BLaER1 treated with 17β-estradiol and CSF1 and Interleukin-3, amounts not matched to agents 10 nM and 100 nM (cell line): ENCODE data around the gene FAM161B.

ENCODE experiments used
- H3K27ac ChIP-seq, 11 experiments: shearing (Covaris generic); formaldehyde crosslinking; 2 replicates each; pipeline ENCODE4 v1.8.1; 2022
- H3K27me3 ChIP-seq, 11 experiments: shearing (Covaris generic); formaldehyde crosslinking; 2 replicates each; pipeline ENCODE4 v1.8.1; 2022
- H3K36me3 ChIP-seq, 11 experiments: shearing (Covaris generic); formaldehyde crosslinking; 2 replicates each; pipeline ENCODE4 v1.8.1; 2022
- H3K4me1 ChIP-seq, 10 experiments: shearing (Covaris generic); formaldehyde crosslinking; 2 replicates each; pipeline ENCODE4 v1.8.1; 2022
- H3K4me2 ChIP-seq, 11 experiments: shearing (Covaris generic); formaldehyde crosslinking; 2 replicates each; pipeline ENCODE4 v1.8.1; 2022
- H3K4me3 ChIP-seq, 10 experiments: shearing (Covaris generic); formaldehyde crosslinking; 2 replicates each; pipeline ENCODE4 v1.8.1; 2022
- H3K9ac ChIP-seq, 11 experiments: shearing (Covaris generic); formaldehyde crosslinking; 2 replicates each; pipeline ENCODE4 v1.8.1; 2022
- H3K9me3 ChIP-seq, 11 experiments: shearing (Covaris generic); formaldehyde crosslinking; replicated peaks in 1 of 11; 2 replicates each; pipeline ENCODE4 v1.8.1; 2022
- H4K20me1 ChIP-seq, 11 experiments: shearing (Covaris generic); formaldehyde crosslinking; 2 replicates each; pipeline ENCODE4 v1.8.1; 2022
- Cebpa-rat ChIP-seq, 11 experiments: shearing (Covaris generic); IDR thresholded peaks; 2 replicates each; pipeline ENCODE4 v1.8.1; 2022

FAM161B gene

GRCh38 chr14:73988065-73988464 is 38.2 kb upstream of the FAM161B start:
- Histone ChIP-seq H3K27me3 (no peaks in the 10 kb centered on the region), H3K9ac (no peak overlapping the region), H3K27ac (no peak overlapping the region), H4K20me1 (no peaks in the 10 kb centered on the region), H3K9me3 (no peaks in the 10 kb centered on the region), H3K4me2 (no peak overlapping the region), H3K36me3 (peaks cover 15 to 42% (median 21%) of the 10 kb centered on the region in 11 experiments; a peak in 20 of 22 replicates), H3K4me1 (no peaks in the 10 kb centered on the region), H3K4me3 (no peak overlapping the region)
- TF ChIP-seq Cebpa-rat (IDR thresholded peaks at IDR 0.05) = no peak

- TF ChIP-seq Cebpa-rat (IDR thresholded peaks at IDR 0.05) = no peak
- Histone ChIP-seq H3K9me3 (no peaks in the 10 kb centered on the region), H3K4me2 (no peak overlapping the region), H3K36me3 (peaks cover 0 to 31% (median 10%) of the 10 kb centered on the region in 11 experiments; a peak in 11 of 22 replicates), H3K9ac (no peak overlapping the region), H3K4me3 (no peak overlapping the region), H3K4me1 (no peaks in the 10 kb centered on the region), H3K27ac (no peak overlapping the region), H4K20me1 (no peaks in the 10 kb centered on the region), H3K27me3 (no peaks in the 10 kb centered on the region)
Measured at GRCh38 chr14:73977896-73978295, 28.0 kb upstream of the FAM161B start.

GRCh38 chr14:73976125-73976524 is 26.2 kb upstream of the FAM161B start:
- no peak overlapping the region for H3K4me2 ChIP-seq
- H3K27ac ChIP-seq = no peak overlapping the region
- H3K4me3 ChIP-seq = no peak overlapping the region
- H4K20me1 ChIP-seq = no peaks in the 10 kb centered on the region
- H3K27me3 ChIP-seq = no peaks in the 10 kb centered on the region
- no peaks in the 10 kb centered on the region for H3K9me3 ChIP-seq
- H3K36me3 ChIP-seq = peaks cover 0 to 40% (median 10%) of the 10 kb centered on the region in 11 experiments; a peak in 11 of 22 replicates
- H3K9ac ChIP-seq = no peak overlapping the region
- H3K4me1 ChIP-seq = no peaks in the 10 kb centered on the region
- TF ChIP-seq Cebpa-rat (IDR thresholded peaks at IDR 0.05) = no peak

- Histone ChIP-seq H3K4me2 (no peak overlapping the region), H3K9me3 (no peaks in the 10 kb centered on the region), H3K27me3 (no peaks in the 10 kb centered on the region), H3K36me3 (peaks cover 8 to 51% (median 24%) of the 10 kb centered on the region in 11 experiments; a peak in 17 of 22 replicates), H4K20me1 (no peaks in the 10 kb centered on the region), H3K4me3 (no peak overlapping the region), H3K4me1 (no peaks in the 10 kb centered on the region), H3K9ac (no peak overlapping the region), H3K27ac (no peak overlapping the region)
- TF ChIP-seq Cebpa-rat (IDR thresholded peaks at IDR 0.05) = no peak
Measured at GRCh38 chr14:73973497-73973896, 23.6 kb upstream of the FAM161B start.

GRCh38 chr14:73968885-73969284 is 19.0 kb upstream of the FAM161B start:
- no peak overlapping the region for H3K4me2 ChIP-seq
- no peaks in the 10 kb centered on the region for H4K20me1 ChIP-seq
- H3K4me1 ChIP-seq = no peaks in the 10 kb centered on the region
- no peak overlapping the region for H3K27ac ChIP-seq
- H3K36me3 ChIP-seq = peaks cover 19 to 76% (median 34%) of the 10 kb centered on the region in 11 experiments; a peak in 20 of 22 replicates
- H3K4me3 ChIP-seq = no peak overlapping the region
- no peak overlapping the region for H3K9ac ChIP-seq
- H3K9me3 ChIP-seq = no peaks in the 10 kb centered on the region
- no peak for TF ChIP-seq Cebpa-rat (IDR thresholded peaks at IDR 0.05)
- H3K27me3 ChIP-seq = no peaks in the 10 kb centered on the region

GRCh38 chr14:73965216-73965615 is 15.3 kb upstream of the FAM161B start:
- Histone ChIP-seq H3K4me1 (no peaks in the 10 kb centered on the region), H3K4me2 (no peak overlapping the region), H4K20me1 (no peaks in the 10 kb centered on the region), H3K9ac (no peak overlapping the region), H3K36me3 (peaks cover 43 to 90% (median 57%) of the 10 kb centered on the region in 11 experiments), H3K27ac (no peak overlapping the region), H3K27me3 (no peaks in the 10 kb centered on the region), H3K9me3 (no peaks in the 10 kb centered on the region), H3K4me3 (no peak overlapping the region)
- TF ChIP-seq Cebpa-rat (IDR thresholded peaks at IDR 0.05) = no peak

GRCh38 chr14:73961192-73961591 is 11.3 kb upstream of the FAM161B start:
- H3K4me1 ChIP-seq = peaks cover 0 to 20% (median 0%) of the 10 kb centered on the region in 10 experiments; a peak in 5 of 20 replicates
- no peak overlapping the region for H3K4me3 ChIP-seq

GRCh38 chr14:73958591-73958990 is 8.7 kb upstream of the FAM161B start:
- Histone ChIP-seq H3K9me3 (no peaks in the 10 kb centered on the region), H3K27ac (no peak overlapping the region), H4K20me1 (no peaks in the 10 kb centered on the region), H3K27me3 (no peaks in the 10 kb centered on the region), H3K36me3 (peaks cover 70 to 94% (median 83%) of the 10 kb centered on the region in 11 experiments), H3K9ac (0 out of 22 replicates have a peak overlapping the region, but pooled peaks of 1 of the 11 experiments have one; percentile 39), H3K4me2 (peak overlapping the region in 2 of 11 experiments; percentile 8 to 48; a peak in 4 of 22 replicates), H3K4me1 (peaks cover 0 to 20% (median 0%) of the 10 kb centered on the region in 10 experiments; a peak in 5 of 20 replicates), H3K4me3 (no peak overlapping the region)
- TF ChIP-seq Cebpa-rat (IDR thresholded peaks at IDR 0.05) = no peak

More at GRCh38 chr14:73961192-73961591, 11.3 kb upstream of the FAM161B start:
- TF ChIP-seq Cebpa-rat (IDR thresholded peaks at IDR 0.05) = no peak
- no peak overlapping the region for H3K4me2 ChIP-seq
- H4K20me1 ChIP-seq = no peaks in the 10 kb centered on the region
- H3K9me3 ChIP-seq = no peaks in the 10 kb centered on the region
- peaks cover 54 to 91% (median 72%) of the 10 kb centered on the region in 11 experiments for H3K36me3 ChIP-seq
- no peaks in the 10 kb centered on the region for H3K27me3 ChIP-seq
- no peak overlapping the region for H3K9ac ChIP-seq
- H3K27ac ChIP-seq = no peak overlapping the region

GRCh38 chr14:73955674-73956073 is 5.8 kb upstream of the FAM161B start:
- H3K9ac ChIP-seq = no peak overlapping the region
- H3K27me3 ChIP-seq = no peaks in the 10 kb centered on the region
- peaks cover 4 to 26% (median 5%) of the 10 kb centered on the region in 10 experiments; a peak in 16 of 20 replicates for H3K4me1 ChIP-seq
- H3K9me3 ChIP-seq = no peaks in the 10 kb centered on the region
- H3K27ac ChIP-seq = no peak overlapping the region
- TF ChIP-seq Cebpa-rat (IDR thresholded peaks at IDR 0.05) = no peak
- peaks cover 50 to 72% (median 64%) of the 10 kb centered on the region in 11 experiments for H3K36me3 ChIP-seq
- no peak overlapping the region for H3K4me3 ChIP-seq
- H3K4me2 ChIP-seq = no peak overlapping the region
- H4K20me1 ChIP-seq = no peaks in the 10 kb centered on the region

GRCh38 chr14:73953731-73954130 is 3.8 kb upstream of the FAM161B start:
- Histone ChIP-seq H3K27ac (no peak overlapping the region), H3K4me3 (no peak overlapping the region), H3K36me3 (peaks cover 31 to 56% (median 46%) of the 10 kb centered on the region in 11 experiments), H3K9ac (no peak overlapping the region), H3K27me3 (no peaks in the 10 kb centered on the region; a peak in 1 of 22 replicates), H3K4me1 (peaks cover 11 to 24% (median 16%) of the 10 kb centered on the region in 10 experiments; a peak in 18 of 20 replicates), H4K20me1 (no peaks in the 10 kb centered on the region), H3K9me3 (no peaks in the 10 kb centered on the region), H3K4me2 (no peak overlapping the region)
- TF ChIP-seq Cebpa-rat (IDR thresholded peaks at IDR 0.05) = no peak
